HepG2 (cell line): ENCODE measurements around the gene RGP1. TPM values are rescaled to one million over a fixed set of nuclear protein-coding genes. Genes with fewer than 3 reads are reported as not detected.

Source experiments
- AFF4 ChIP-seq: sonication (generic); formaldehyde crosslinking; IDR thresholded peaks from 2 replicates; pipeline ENCODE4 v1.4.0; 2020; ENCODE audit warnings: missing genetic modification reagents
- AKAP8 ChIP-seq: sonication (generic); formaldehyde crosslinking; IDR thresholded peaks from 2 replicates; pipeline ENCODE4 v1.5.1; 2020; ENCODE audit warnings: mild to moderate bottlenecking, missing genetic modification reagents
- DPF2 ChIP-seq: sonication (generic); formaldehyde crosslinking; IDR thresholded peaks from 2 replicates; pipeline ENCODE4 v1.4.0; 2020; ENCODE audit warnings: mild to moderate bottlenecking, low read depth, missing genetic modification reagents, borderline replicate concordance
- EP300 ChIP-seq, 3 experiments: sonication (generic) in 1 of 3; formaldehyde crosslinking in 1 of 3; IDR thresholded peaks; 2 replicates each; pipeline versions ENCODE4 v1.5.1 to v1.6.1; 2011 to 2020; ENCODE audit warnings: low read depth in 2 of 3, low read length in 2 of 3, borderline replicate concordance in 1 of 3, improper control_type of control experiment in 1 of 3, mild to moderate bottlenecking in 1 of 3, missing genetic modification reagents in 1 of 3, moderate library complexity in 1 of 3
- HOXA5 ChIP-seq: sonication (generic); formaldehyde crosslinking; IDR thresholded peaks from 2 replicates; pipeline ENCODE4 v1.4.0; 2020; ENCODE audit warnings: missing genetic modification reagents
- IRF9 ChIP-seq: sonication (generic); formaldehyde crosslinking; IDR thresholded peaks from 2 replicates; pipeline ENCODE4 v1.8.0; 2022; ENCODE audit warnings: missing genetic modification reagents, mild to moderate bottlenecking, borderline replicate concordance
- NCOA2 ChIP-seq: sonication (generic); formaldehyde crosslinking; IDR thresholded peaks from 2 replicates; pipeline ENCODE4 v1.8.0; 2022; ENCODE audit warnings: inconsistent platforms
- NFYB ChIP-seq: sonication (generic); formaldehyde crosslinking; IDR thresholded peaks from 2 replicates; pipeline ENCODE4 v1.4.0; 2020; ENCODE audit warnings: missing genetic modification reagents
- TEAD3 ChIP-seq: optimal IDR thresholded peaks from 2 replicates; pipeline ENCODE3; 2016; ENCODE audit warnings: borderline replicate concordance
- ZBTB42 ChIP-seq: sonication (generic); formaldehyde crosslinking; IDR thresholded peaks from 2 replicates; pipeline ENCODE4 v1.5.0; 2020; ENCODE audit warnings: mild to moderate bottlenecking, missing genetic modification reagents
- ZFX ChIP-seq: sonication (generic); formaldehyde crosslinking; IDR thresholded peaks from 2 replicates; pipeline ENCODE4 v1.4.0; 2020; ENCODE audit warnings: mild to moderate bottlenecking, low read depth, missing genetic modification reagents, moderate library complexity
- ZNF143 ChIP-seq: sonication (generic); formaldehyde crosslinking; IDR thresholded peaks from 2 replicates; pipeline ENCODE4 v1.4.0; 2020; ENCODE audit warnings: missing genetic modification reagents
- ZNF232 ChIP-seq: sonication (generic); formaldehyde crosslinking; IDR thresholded peaks from 2 replicates; pipeline ENCODE4 v1.4.0; 2020; ENCODE audit warnings: missing genetic modification reagents, borderline replicate concordance
- ZNF550 ChIP-seq: sonication (generic); formaldehyde crosslinking; IDR thresholded peaks from 2 replicates; pipeline ENCODE4 v1.4.0; 2020; ENCODE audit warnings: mild to moderate bottlenecking, missing genetic modification reagents, borderline replicate concordance
- ZNF607 ChIP-seq: sonication (generic); formaldehyde crosslinking; IDR thresholded peaks from 2 replicates; pipeline ENCODE4 v1.5.1; 2020; ENCODE audit warnings: missing genetic modification reagents, mild to moderate bottlenecking, borderline replicate concordance
- polyA plus RNA-seq, 8 experiments: library from polyadenylated mRNA; depleted of rRNA in 3 of 8; stranded (reverse) in 7 of 8; unstranded in 1 of 8; fragments of >200 nt; fragmentation: Illumina TruSeq in 4 of 8; extraction: Trizol in 4 of 8; gene quantifications; 2 replicates each; pipeline versions ENCODE4 v1.2.1 to v1.2.3, GENCODE V29; 2011 to 2016; ENCODE audit warnings: low read depth in 4 of 8, missing spikeins in 1 of 8, mixed read lengths in 1 of 8; ENCODE audit not compliant: insufficient read depth in 1 of 8
- total RNA-seq, 5 experiments: library from RNA; depleted of rRNA; stranded (reverse); fragments of >200 nt; fragmentation: Illumina TruSeq; extraction: Trizol; gene quantifications; 2 replicates each; pipeline ENCODE4 v1.2.3, GENCODE V29; 2016; ENCODE audit warnings: low read depth in 1 of 5
- TF ChIP-seq, protein P1 (sequence below): sonication (generic); formaldehyde crosslinking; IDR thresholded peaks from 2 replicates; pipeline ENCODE4 v1.5.0; 2020; ENCODE audit warnings: mild to moderate bottlenecking, missing genetic modification reagents
- TF ChIP-seq, protein P2 (sequence below): sonication (generic); formaldehyde crosslinking; IDR thresholded peaks from 2 replicates; pipeline ENCODE4 v1.4.0; 2020; ENCODE audit warnings: mild to moderate bottlenecking, missing genetic modification reagents, borderline replicate concordance

The RGP1 gene
- total and polyA plus RNA-seq, 2 of the 13 experiments (the other 11 are each of a cell fraction or from before 2014, with no cell fraction given), result 12.7 to 21.0 TPM

- TF ChIP-seq ZBTB42 (CRISPR knock-in tag) (peak; percentile 82; the same call in 1 of the 2 replicates), ZNF232 (CRISPR knock-in tag) (0 out of 2 replicates have a peak, but pooled peaks have one; percentile 47), ZFX (peak; percentile 90), TEAD3 (CRISPR knock-in tag) (no peak), AKAP8 (CRISPR knock-in tag) (no peak; the same call in 1 of the 2 replicates), NCOA2 (CRISPR knock-in tag) (no peak), IRF9 (no peak), AFF4 (CRISPR knock-in tag) (peak; percentile 72; the same call in 1 of the 2 replicates), HOXA5 (CRISPR knock-in tag) (peak; percentile 91; the same call in 1 of the 2 replicates), ZNF550 (CRISPR knock-in tag) (0 out of 2 replicates have a peak, but pooled peaks have one; percentile 51), NFYB (CRISPR knock-in tag) (no peak), ZNF143 (peak; percentile 46; the same call in 1 of the 2 replicates), DPF2 (CRISPR knock-in tag) (peak; percentile 46; the same call in 1 of the 2 replicates), EP300 (IDR thresholded peaks at IDR 0.05; ENCODE audit: low read depth in 2 of 2, low read length in 2 of 2) (no peak), EP300 (CRISPR knock-in tag; IDR thresholded peaks at IDR 0.05; ENCODE audit: borderline replicate concordance) (no peak), ZNF607 (CRISPR knock-in tag) (peak; percentile 33)
- TF ChIP-seq, protein P1, sequence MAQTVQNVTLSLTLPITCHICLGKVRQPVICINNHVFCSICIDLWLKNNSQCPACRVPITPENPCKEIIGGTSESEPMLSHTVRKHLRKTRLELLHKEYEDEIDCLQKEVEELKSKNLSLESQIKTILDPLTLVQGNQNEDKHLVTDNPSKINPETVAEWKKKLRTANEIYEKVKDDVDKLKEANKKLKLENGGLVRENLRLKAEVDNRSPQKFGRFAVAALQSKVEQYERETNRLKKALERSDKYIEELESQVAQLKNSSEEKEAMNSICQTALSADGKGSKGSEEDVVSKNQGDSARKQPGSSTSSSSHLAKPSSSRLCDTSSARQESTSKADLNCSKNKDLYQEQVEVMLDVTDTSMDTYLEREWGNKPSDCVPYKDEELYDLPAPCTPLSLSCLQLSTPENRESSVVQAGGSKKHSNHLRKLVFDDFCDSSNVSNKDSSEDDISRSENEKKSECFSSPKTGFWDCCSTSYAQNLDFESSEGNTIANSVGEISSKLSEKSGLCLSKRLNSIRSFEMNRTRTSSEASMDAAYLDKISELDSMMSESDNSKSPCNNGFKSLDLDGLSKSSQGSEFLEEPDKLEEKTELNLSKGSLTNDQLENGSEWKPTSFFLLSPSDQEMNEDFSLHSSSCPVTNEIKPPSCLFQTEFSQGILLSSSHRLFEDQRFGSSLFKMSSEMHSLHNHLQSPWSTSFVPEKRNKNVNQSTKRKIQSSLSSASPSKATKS (CRISPR knock-in tag), result no peak; the same call in 1 of the 2 replicates
- TF ChIP-seq, protein P2, sequence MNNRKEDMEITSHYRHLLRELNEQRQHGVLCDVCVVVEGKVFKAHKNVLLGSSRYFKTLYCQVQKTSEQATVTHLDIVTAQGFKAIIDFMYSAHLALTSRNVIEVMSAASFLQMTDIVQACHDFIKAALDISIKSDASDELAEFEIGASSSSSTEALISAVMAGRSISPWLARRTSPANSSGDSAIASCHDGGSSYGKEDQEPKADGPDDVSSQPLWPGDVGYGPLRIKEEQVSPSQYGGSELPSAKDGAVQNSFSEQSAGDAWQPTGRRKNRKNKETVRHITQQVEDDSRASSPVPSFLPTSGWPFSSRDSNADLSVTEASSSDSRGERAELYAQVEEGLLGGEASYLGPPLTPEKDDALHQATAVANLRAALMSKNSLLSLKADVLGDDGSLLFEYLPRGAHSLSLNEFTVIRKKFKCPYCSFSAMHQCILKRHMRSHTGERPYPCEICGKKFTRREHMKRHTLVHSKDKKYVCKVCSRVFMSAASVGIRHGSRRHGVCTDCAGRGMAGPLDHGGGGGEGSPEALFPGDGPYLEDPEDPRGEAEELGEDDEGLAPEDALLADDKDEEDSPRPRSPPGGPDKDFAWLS (CRISPR knock-in tag), result 0 out of 2 replicates have a peak, but pooled peaks have one; percentile 81
Measured at GRCh38 chr9:35756275-35757225, 7.5 kb downstream of the RGP1 start (continued).
